GM15510 (cell line): ENCODE results near the gene RYR3.

Source experiments
- POLR2A ChIP-seq: IDR thresholded peaks from 3 replicates; pipeline ENCODE4 v1.6.1; 2011; ENCODE audit warnings: borderline replicate concordance; ENCODE audit not compliant: insufficient read length; ENCODE audit errors: extremely low read depth

Gene RYR3

DNA sequence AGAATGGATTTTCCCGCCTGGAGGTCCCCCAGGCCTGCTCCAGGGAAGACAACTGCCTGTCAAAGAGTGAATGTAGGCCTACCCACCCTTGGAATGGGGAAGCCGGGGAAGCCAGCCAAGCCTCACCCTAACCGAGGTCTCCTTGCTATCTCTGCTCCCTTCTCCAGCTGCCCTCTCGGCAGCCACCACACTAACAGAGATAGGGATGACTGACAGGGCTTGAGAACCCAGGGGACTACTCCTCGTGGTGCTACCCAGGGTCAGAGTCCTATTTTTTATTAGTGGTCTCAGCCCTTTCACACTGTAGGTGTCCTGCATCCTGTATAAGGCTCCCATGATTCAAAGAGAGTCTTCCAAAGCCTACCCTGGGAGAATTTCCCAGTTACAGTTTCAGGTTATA lies 496.9 kb downstream of the RYR3 start:
- TF ChIP-seq POLR2A: no peak

DNA sequence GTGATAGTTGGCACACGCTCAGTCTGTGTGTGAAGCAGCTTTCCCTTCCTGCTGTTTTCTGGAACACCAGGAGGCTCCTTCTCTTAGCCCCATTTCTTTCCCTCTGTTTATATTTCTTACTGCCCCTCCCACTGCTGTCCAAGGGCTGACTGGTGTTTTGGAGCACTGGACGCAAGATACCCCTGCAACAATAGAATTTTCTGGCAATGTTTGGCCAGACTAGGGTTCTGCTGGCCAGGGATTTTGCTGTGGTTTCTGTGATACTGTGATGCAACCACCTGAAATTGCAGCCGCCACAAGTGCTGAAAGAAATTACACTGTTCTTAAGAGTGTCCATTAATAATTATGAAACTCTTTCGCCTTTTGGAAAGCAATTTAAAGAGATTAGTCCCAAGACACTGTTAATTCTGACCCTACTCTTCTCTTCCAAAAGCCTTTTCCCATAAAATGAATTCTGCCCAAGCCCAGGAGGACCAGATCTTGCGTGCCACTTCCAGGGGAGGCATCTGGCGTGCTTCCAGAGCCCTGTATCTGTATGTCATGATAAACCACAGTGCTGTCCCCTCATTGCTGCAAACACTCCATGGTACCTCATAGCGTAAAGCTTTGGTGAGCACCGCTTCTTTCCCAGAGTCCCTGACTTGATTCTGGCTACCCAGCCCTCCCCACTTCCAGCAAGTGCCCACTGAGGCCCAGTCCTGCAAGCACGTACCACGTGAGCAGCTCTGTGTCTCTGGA lies 498.1 kb downstream of the RYR3 start:
- TF ChIP-seq POLR2A: no peak

DNA sequence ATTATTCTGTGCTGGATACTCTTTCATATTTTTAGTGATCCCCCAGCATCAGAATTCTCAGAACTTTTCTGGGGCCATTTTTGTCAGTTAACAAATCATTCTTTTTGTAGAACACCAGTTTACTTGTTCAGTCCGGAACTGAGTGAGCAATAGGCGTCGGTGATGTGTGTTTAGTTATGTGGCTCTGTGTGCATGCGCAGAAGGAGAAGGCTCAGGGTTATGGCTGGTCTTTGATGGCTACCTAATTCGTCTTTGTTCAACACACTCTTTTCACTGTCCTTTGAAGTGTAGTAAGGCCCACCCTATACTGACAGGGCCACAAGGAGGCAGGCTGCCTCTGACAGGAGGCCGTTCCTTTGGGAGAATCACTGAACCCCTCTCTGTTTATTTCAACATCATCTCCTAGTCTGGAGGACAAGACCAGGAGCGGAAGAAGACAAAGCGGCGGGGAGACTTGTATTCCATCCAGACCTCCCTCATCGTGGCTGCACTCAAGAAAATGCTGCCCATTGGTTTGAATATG lies 499.4 kb downstream of the RYR3 start:
- TF ChIP-seq POLR2A: no peak

DNA sequence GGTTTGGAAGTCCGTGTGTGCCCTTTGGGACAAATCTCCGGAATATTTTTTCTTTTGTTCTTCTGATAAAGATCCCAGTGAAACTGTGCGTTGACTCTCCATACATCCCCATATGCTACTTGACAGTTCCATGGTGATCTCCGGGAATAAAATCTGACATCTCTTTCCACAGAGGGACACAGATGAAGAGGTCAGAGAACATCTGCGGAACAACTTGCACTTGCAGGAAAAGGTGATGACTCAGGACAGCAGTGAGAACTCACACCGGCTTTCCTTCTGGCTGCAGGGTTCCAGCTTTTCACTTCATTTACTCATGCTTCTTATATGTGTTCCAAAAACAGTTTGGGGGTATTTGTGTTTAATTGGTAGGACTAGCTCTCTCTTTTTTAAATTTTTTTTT lies 500.0 kb downstream of the RYR3 start:
- TF ChIP-seq POLR2A: no peak

DNA sequence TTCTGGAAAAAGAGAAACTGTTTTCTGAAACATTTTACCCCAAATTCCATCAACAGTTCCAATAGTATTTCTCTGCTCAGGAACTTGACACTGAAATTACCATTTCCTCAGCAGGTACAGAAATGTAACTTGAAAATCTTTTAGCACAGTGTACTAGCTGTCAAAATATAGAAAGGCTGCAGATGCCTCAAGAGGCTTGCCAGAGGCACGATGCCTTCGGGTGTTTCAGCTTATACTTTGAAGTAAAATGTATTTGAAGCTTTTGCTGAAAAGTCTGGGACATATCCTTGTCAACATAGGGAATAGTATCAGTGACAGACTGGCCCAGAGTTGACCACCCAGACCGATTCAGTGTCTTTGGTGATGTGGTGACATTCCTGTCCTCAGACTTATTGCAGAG lies 503.1 kb downstream of the RYR3 start:
- no peak for TF ChIP-seq POLR2A

DNA sequence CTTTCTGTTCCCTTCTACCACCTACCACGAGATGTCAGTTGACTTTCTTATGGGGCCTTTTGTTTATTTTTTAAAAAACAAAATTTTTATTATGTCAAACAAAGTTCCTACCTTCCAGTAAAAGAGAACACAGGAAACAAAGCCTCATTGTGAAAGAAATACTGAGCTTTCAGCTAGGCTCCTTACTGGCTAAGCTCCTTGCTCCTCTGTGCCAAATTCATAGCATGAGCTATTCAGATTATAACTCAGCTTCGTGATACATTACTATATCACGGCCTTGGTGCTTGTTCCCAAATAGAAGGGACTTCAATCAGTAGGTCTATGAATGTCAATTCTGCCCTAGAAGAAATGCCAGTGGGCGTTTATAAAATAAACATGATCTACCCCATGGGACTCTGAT lies 511.7 kb downstream of the RYR3 start:
- no peak for TF ChIP-seq POLR2A

DNA sequence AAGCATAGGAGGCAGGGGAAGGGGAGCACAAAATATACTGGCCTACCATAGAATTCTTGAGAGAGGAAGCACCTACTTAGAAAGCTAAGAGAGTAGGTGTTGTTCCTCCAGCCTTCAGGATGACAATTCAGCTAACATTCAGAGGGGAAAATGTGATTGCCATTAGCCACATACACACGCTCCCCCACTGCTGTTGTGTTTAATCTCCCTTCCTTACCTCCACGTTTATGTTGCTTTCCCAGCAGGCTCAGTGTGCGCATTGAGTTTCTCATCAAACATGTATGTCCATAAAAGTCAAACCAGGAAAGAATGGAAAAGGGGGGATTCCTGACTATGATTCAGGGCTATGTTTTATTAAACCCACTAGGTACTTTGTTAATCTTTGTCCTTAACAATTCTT lies 512.4 kb downstream of the RYR3 start:
- no peak for TF ChIP-seq POLR2A

DNA sequence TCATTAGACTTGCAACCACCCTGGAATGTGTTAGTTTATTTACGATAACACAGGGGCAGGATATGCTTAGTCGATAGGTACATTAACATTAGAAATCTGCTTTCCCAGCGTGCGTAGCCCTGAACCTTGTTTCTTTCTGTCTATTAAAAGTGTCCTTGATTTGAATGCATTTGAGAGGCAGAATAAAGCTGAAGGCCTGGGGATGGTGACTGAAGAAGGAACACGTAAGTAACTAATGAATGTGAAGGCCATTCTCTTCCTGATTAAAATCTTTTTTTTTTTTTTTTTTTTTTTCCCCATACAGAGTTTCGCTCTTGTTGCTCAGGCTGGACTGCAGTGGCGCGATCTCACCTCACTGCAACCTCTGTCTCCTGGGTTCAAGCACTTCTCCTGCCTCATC lies 514.7 kb downstream of the RYR3 start:
- no peak for TF ChIP-seq POLR2A

DNA sequence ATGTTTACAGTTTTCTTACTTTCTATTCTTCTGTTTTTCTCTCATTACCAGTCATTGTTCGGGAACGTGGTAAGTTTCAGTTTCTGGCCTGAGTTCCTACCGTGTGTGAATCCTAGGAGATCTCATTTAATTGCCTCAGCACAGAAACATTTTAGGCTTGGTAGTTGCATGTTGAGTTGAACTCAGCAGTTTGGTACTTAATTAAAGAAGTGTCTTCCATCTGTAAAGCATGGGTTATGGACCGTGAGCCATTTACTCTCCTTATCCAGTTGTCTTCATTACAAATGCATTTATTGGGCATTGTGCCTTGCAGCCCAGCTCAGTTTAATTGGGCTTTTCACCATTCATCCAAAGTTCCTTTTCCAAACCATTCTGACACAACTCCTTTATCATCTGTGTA lies 515.4 kb downstream of the RYR3 start:
- TF ChIP-seq POLR2A: no peak

DNA sequence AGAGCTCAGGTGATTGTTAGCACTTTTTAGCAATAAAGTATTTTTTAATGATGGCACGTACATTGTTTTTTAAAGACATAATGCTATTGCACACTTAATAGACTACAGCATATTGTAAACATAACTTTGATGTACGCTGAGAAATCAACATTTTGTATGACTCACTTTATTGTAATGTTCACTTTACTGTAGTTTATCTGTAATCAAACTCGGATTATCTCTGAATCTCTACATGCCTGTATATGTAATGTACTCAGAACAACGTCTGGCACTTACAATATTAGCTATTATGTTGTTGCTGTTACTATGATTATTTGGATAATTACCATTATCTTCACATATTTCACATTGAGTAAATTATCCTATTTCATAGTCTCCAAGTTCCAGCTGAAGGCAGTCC lies 519.6 kb downstream of the RYR3 start:
- TF ChIP-seq POLR2A: no peak

DNA sequence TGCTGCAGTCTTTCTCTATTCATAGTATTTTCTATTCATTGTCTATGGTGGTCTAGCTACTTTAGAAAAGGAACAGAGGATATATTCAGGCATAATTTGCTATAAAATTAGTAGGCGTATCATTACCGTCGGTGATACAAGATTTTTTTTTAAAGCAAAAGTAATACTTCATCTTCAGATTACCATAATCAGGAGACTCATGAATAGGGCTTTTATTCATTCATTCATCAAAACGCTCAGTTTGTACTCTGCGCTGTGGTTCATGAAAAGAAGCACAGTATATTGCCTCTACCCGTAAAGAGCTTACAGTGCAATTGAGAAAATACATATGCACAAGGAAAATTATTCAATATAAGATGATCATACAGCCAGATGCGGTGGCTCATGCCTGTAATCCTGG lies 520.9 kb downstream of the RYR3 start:
- TF ChIP-seq POLR2A: no peak

DNA sequence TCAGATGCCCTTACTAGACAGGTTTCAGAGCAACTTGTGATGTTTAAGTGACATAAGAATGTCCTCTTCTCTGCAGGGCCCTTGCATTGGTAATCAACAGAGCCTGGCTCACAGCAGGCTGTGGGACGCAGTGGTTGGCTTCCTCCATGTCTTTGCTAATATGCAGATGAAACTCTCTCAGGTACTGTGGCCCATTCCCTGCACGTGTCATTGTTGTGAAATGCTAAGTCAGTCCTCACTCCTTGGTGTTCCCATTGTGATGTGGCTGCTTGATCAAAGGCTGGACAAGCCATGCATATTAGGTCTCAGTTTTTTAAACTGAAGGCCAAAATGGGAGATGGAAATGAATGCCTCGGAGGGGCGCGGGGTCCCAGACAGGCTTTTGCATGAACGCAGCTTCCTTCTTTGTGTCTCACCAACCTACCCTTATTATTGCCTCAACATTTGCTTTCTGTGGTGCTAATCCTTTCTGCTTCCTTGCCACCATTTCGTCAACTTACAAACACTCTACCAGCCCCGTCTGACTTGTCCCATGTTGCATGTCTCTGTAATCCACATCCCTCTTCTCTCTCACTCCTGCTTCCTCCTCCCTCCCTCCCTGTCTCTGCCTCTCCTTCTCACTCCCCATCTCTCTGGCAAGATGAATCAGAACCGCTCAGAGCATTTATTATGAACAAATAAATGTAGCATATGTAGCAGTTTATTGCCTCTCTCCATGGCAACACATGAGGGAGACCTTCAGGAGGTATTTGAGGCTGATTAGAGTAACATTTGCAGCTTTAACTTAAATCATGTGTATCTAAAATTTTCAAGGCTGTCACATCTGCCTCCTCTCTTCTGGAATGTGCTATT lies 524.4 kb downstream of the RYR3 start:
- no peak for TF ChIP-seq POLR2A

DNA sequence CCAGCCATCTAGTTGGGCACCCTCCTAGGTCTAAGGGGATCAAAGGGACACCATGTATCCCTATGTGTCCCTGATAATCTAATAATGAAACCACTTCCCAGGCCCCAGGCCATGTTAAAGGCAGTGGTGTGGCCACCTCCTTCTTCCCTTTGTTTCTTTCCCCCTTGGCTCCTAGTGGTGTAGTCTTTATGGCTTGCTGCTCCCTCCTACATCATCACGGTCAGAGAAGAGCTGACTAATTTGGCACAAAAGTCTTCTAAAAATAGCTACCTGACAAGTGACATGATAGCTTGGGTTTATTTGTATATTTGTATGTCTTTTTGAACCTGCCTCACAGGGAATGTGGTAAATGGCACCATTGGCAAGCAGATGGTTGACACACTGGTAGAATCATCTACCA lies 526.5 kb downstream of the RYR3 start:
- no peak for TF ChIP-seq POLR2A

DNA sequence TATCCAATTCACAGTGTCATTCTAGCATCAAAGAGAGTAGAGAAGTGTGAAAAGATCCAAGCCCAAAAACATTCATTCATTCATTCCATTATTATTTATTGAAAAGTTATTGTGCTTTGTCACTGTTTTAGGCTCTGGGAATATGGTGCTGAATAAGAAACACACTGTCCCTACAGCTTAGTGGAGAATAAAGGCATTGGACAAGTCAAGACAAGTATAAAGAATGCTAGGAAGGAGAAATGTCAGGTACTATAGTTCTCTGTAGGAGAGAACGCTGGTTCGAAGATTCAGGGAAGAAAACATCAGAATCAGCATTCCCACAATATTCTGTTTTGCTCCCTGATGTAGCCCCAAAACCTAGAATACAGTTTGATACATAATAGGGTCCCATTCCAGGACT lies 528.8 kb downstream of the RYR3 start:
- no peak for TF ChIP-seq POLR2A

DNA sequence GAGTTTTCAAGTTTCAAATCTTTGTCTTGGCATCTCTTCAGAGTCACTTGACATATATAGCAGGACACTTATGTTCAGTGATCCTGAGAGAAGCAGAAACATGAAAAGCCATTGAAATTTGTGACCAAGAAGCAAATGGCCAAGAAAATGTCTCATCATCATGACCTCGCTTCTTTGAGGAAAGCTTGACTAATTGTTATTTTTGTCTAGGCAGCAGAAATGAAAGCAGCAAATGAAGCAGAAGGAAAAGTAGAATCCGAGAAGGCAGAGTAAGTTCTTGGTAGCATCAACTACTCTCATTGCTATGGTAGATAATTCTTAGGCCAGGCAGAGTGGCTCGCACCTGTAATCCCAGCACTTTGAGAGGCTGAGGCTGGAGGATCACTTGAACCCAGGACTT lies 529.8 kb downstream of the RYR3 start:
- no peak for TF ChIP-seq POLR2A

DNA sequence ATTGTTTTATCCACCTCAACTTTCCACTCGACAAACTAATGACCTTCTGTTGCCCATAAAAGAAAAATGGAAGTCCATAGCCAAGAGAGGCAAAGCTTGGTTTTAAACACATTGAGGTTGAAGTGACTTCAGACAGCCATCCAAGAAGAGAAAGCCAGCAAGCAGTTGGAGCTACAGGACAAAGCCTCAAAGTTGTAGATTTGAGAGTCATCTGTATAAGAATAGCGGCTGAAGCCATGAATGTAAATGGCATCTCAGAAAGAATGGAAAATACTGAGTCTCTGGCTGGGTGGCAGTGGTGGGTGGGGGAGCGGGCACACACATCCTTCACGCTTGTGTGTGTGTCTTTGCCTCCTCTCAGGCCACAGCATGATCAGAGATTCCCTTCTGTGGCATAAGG lies 533.4 kb downstream of the RYR3 start:
- no peak for TF ChIP-seq POLR2A
